ENCODE data around the gene SPECC1L.

DNA sequence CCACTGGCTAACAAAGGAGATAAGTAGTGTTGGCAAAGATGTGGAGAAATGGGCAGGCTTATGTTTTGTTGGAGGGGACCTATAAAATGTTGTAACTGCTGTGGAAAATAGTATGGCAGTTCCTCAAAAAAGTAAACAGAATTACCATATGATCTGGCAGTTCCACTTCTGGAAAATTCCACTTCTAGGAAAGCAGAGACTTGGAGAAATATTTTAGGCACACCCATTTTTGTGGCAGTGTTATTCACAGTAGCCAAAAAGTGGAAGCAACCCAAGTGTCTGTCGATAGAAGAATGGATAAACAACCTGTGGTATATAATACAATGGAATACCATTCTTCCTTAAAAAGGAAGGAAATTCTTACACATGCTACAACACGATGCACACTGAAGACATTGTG, 99.8 kb downstream of the SPECC1L start:
- TF ChIP-seq, protein P1, sequence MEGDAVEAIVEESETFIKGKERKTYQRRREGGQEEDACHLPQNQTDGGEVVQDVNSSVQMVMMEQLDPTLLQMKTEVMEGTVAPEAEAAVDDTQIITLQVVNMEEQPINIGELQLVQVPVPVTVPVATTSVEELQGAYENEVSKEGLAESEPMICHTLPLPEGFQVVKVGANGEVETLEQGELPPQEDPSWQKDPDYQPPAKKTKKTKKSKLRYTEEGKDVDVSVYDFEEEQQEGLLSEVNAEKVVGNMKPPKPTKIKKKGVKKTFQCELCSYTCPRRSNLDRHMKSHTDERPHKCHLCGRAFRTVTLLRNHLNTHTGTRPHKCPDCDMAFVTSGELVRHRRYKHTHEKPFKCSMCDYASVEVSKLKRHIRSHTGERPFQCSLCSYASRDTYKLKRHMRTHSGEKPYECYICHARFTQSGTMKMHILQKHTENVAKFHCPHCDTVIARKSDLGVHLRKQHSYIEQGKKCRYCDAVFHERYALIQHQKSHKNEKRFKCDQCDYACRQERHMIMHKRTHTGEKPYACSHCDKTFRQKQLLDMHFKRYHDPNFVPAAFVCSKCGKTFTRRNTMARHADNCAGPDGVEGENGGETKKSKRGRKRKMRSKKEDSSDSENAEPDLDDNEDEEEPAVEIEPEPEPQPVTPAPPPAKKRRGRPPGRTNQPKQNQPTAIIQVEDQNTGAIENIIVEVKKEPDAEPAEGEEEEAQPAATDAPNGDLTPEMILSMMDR (IDR thresholded peaks at IDR 0.05), result no peak
- TF ChIP-seq EP300 (IDR thresholded peaks at IDR 0.05) (no peak), POLR2A (IDR thresholded peaks at IDR 0.05) (no peak)

All from tibial nerve (tissue), 4 donors.